CD4-positive, alpha-beta T cell treated with Interleukin-2 at 100 ng/mL for 4 hours (primary cell): ENCODE results near the gene ZNF778.

ENCODE experiments used
- DNase-seq: peaks from one replicate; pipeline ENCODE4 v3.0.0-alpha.2; 2020; ENCODE audit warnings: low spot score

ZNF778 gene

GRCh38 chr16:89194340-89195311 lies 22.9 kb upstream of the ZNF778 start:
- no peak for DNase-seq

- no peak for DNase-seq
Measured at GRCh38 chr16:89195521-89196171, 21.9 kb upstream of the ZNF778 start.

- no peak for DNase-seq
Measured at GRCh38 chr16:89197033-89197632, 20.4 kb upstream of the ZNF778 start.

GRCh38 chr16:89197633-89198416 lies 19.7 kb upstream of the ZNF778 start:
- no peak for DNase-seq

- no peak for DNase-seq
Measured at GRCh38 chr16:89198417-89199240, 18.9 kb upstream of the ZNF778 start.

GRCh38 chr16:89199241-89200123 lies 18.0 kb upstream of the ZNF778 start:
- no peak for DNase-seq

GRCh38 chr16:89200124-89200849 lies 17.2 kb upstream of the ZNF778 start, which contains the start of gene SLC22A31:
Gene SLC22A31, minus strand, starts transcription at chr16:89200537. Its CDS starts 36 bp downstream, at chr16:89200501.
- no peak for DNase-seq

- DNase-seq, result no peak
Measured at GRCh38 chr16:89200850-89201411, 16.6 kb upstream of the ZNF778 start.

GRCh38 chr16:89201439-89202377 lies 15.8 kb upstream of the ZNF778 start:
- DNase-seq, result peak; percentile 80

- DNase-seq, result no peak
Measured at GRCh38 chr16:89202422-89203215, 14.9 kb upstream of the ZNF778 start.

- DNase-seq, result no peak
Measured at GRCh38 chr16:89207993-89208392, 9.5 kb upstream of the ZNF778 start.

- DNase-seq, result no peak
Measured at GRCh38 chr16:89209522-89210044, 7.9 kb upstream of the ZNF778 start.

- no peak for DNase-seq
Measured at GRCh38 chr16:89210165-89210903, 7.2 kb upstream of the ZNF778 start.

- DNase-seq, result no peak
Measured at GRCh38 chr16:89210904-89211515, 6.5 kb upstream of the ZNF778 start.

- DNase-seq, result peak; percentile 84
Measured at GRCh38 chr16:89216315-89217137, 977 bp upstream of the ZNF778 start.
